Measurements from ENCODE around the gene NDUFAB1.
"Not testable (repeated sequence)": the region's sequence is repeated elsewhere in the genome, so short reads cannot be mapped to it uniquely, and the experiment has no call there.

NDUFAB1 gene

GRCh38 chr16:23595951-23596720 is at the start of gene NDUFAB1:
TSS of gene NDUFAB1 (minus strand) at chr16:23596316. CDS start at chr16:23596290, 26 bp downstream.
- peak; percentile 93 for DNase-seq

GRCh38 chr16:23642246-23642774 is 46.2 kb upstream of the NDUFAB1 start:
- DNase-seq = no peak

- peak; percentile 94 for DNase-seq
These were observed 45.0 kb upstream of the NDUFAB1 start, which contains the start of the genes DCTN5 and PALB2 for GRCh38 chr16:23640931-23641765. TSS of gene DCTN5 (plus strand) at chr16:23641466. CDS start at chr16:23641543, 77 bp downstream. TSS of gene PALB2 (minus strand) at chr16:23641310. CDS start at chr16:23641157, 153 bp downstream.

- peak; percentile 24 for DNase-seq
These were observed 44.5 kb upstream of the NDUFAB1 start for GRCh38 chr16:23640615-23640930.

- no peak for DNase-seq
These were observed 39.8 kb upstream of the NDUFAB1 start for GRCh38 chr16:23635958-23636357.

GRCh38 chr16:23634461-23635036 is 38.4 kb upstream of the NDUFAB1 start:
- DNase-seq = no peak

- not testable (repeated sequence) for DNase-seq
These were observed 35.8 kb upstream of the NDUFAB1 start for GRCh38 chr16:23631874-23632273.

- DNase-seq = no peak
These were observed 33.4 kb upstream of the NDUFAB1 start for GRCh38 chr16:23629516-23629915.

- DNase-seq = no peak
These were observed 28.0 kb upstream of the NDUFAB1 start for GRCh38 chr16:23624092-23624491.

- no peak for DNase-seq
These were observed 19.7 kb upstream of the NDUFAB1 start for GRCh38 chr16:23615805-23616204.

GRCh38 chr16:23611936-23612335 is 15.8 kb upstream of the NDUFAB1 start:
- DNase-seq = no peak

GRCh38 chr16:23610905-23611304 is 14.8 kb upstream of the NDUFAB1 start:
- not testable (repeated sequence) for DNase-seq

GRCh38 chr16:23609929-23610328 is 13.8 kb upstream of the NDUFAB1 start:
- no peak for DNase-seq

- no peak for DNase-seq
These were observed 12.1 kb upstream of the NDUFAB1 start for GRCh38 chr16:23608194-23608593.

GRCh38 chr16:23607726-23608125 is 11.6 kb upstream of the NDUFAB1 start:
- DNase-seq = no peak

GRCh38 chr16:23597003-23597756 is 1.1 kb upstream of the NDUFAB1 start:
- peak; percentile 17 for DNase-seq

- no peak for DNase-seq
These were observed 718 bp downstream of the NDUFAB1 start for GRCh38 chr16:23595246-23595950.

GRCh38 chr16:23594186-23594585 is 1.9 kb downstream of the NDUFAB1 start:
- DNase-seq = no peak

- DNase-seq = no peak
These were observed 5.9 kb downstream of the NDUFAB1 start for GRCh38 chr16:23590181-23590580.

- no peak for DNase-seq
These were observed 8.4 kb downstream of the NDUFAB1 start for GRCh38 chr16:23587726-23588125.

GRCh38 chr16:23584186-23585076 is 11.7 kb downstream of the NDUFAB1 start:
- no peak for DNase-seq
